ENCODE results near the gene E2F6.

Gene E2F6

DNA sequence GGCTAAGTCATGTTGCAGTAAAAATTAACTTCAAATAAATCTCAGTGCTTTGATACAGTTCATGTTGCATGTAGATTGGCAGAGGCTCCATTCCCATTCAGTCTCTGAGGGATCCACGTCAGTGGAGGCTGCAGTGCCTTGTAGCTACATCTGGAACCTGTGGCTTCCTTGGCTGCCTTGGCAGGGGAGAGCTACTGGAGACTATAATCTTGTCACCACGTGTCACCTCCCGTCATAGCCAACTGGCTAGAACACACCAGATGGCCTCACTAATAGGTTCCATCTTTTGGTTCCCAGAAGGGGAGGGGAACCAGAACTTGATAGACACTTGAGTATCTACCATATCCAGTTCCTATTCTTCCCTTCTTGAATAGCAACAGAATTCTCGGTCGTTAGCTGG, 28.4 kb downstream of the E2F6 start:
- H3K4me2 ChIP-seq (ENCODE audit: insufficient read depth, low read length) = no peak overlapping the region
- H3K27me3 ChIP-seq (ENCODE audit: insufficient read depth, low read length, poor library complexity) = no peaks in the 10 kb centered on the region
- DNase-seq = no peak
- H3K9ac ChIP-seq (ENCODE audit: low read depth, low read length) = no peak overlapping the region
- no peaks in the 10 kb centered on the region for H3K4me1 ChIP-seq (ENCODE audit: insufficient read depth, low read length)
- no peaks in the 10 kb centered on the region for H4K20me1 ChIP-seq (ENCODE audit: insufficient read depth, low read length)
- H3K27ac ChIP-seq (ENCODE audit: low read length) = no peak overlapping the region
- no peak overlapping the region for H2AFZ ChIP-seq (ENCODE audit: low read depth, low read length)
- H3K9me3 ChIP-seq (ENCODE audit: insufficient read depth, low read length, severe bottlenecking) = peaks cover 5% of the 10 kb centered on the region
- ATAC-seq (ENCODE audit: insufficient read depth, low read depth) = no peak
- no peaks in the 10 kb centered on the region for H3K79me2 ChIP-seq (ENCODE audit: insufficient read depth, low read length)
- TF ChIP-seq EZH2 (IDR thresholded peaks at IDR 0.05; ENCODE audit: borderline replicate concordance, low read depth, low read length, severe bottlenecking) = no peak
- TF ChIP-seq, protein P1, sequence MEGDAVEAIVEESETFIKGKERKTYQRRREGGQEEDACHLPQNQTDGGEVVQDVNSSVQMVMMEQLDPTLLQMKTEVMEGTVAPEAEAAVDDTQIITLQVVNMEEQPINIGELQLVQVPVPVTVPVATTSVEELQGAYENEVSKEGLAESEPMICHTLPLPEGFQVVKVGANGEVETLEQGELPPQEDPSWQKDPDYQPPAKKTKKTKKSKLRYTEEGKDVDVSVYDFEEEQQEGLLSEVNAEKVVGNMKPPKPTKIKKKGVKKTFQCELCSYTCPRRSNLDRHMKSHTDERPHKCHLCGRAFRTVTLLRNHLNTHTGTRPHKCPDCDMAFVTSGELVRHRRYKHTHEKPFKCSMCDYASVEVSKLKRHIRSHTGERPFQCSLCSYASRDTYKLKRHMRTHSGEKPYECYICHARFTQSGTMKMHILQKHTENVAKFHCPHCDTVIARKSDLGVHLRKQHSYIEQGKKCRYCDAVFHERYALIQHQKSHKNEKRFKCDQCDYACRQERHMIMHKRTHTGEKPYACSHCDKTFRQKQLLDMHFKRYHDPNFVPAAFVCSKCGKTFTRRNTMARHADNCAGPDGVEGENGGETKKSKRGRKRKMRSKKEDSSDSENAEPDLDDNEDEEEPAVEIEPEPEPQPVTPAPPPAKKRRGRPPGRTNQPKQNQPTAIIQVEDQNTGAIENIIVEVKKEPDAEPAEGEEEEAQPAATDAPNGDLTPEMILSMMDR (IDR thresholded peaks at IDR 0.05; ENCODE audit: borderline replicate concordance, extremely low read depth, low read length, poor library complexity, severe bottlenecking) = no peak
- no peak overlapping the region for H3K4me3 ChIP-seq (ENCODE audit: low read depth in 1 of 2, low read length in 2 of 2)
- H3K36me3 ChIP-seq (ENCODE audit: insufficient read depth, low read length) = peaks cover 53% of the 10 kb centered on the region

DNA sequence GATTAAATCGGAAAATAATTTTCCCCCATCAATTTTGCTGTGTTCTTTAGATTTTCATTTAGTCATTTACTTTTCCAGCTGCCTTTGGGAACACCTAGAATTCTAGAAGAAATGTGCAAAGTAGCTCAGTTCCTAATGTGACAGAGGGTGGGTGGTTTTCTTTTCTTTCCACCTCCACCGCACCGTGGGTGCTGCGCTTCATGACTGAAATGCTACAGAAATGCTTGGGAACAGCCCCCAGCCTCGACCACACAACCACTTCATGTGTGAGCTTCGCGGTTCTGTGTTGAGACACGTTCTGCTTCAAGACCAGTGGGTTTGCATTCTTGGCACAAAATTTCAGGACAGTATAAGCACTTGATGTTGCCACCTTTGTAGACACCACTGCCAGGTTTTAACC, 30.9 kb downstream of the E2F6 start:
- DNase-seq (no peak), ATAC-seq (ENCODE audit: insufficient read depth, low read depth) (no peak)
- Histone ChIP-seq H3K4me3 (ENCODE audit: low read depth in 1 of 2, low read length in 2 of 2) (no peak overlapping the region), H3K4me1 (ENCODE audit: insufficient read depth, low read length) (no peaks in the 10 kb centered on the region), H3K9me3 (ENCODE audit: insufficient read depth, low read length, severe bottlenecking) (no peaks in the 10 kb centered on the region), H2AFZ (ENCODE audit: low read depth, low read length) (no peak overlapping the region), H3K9ac (ENCODE audit: low read depth, low read length) (no peak overlapping the region), H3K79me2 (ENCODE audit: insufficient read depth, low read length) (no peaks in the 10 kb centered on the region), H3K36me3 (ENCODE audit: insufficient read depth, low read length) (peaks cover 38% of the 10 kb centered on the region), H3K27ac (ENCODE audit: low read length) (no peak overlapping the region), H3K27me3 (ENCODE audit: insufficient read depth, low read length, poor library complexity) (no peaks in the 10 kb centered on the region), H4K20me1 (ENCODE audit: insufficient read depth, low read length) (no peaks in the 10 kb centered on the region), H3K4me2 (ENCODE audit: insufficient read depth, low read length) (no peak overlapping the region)
- no peak for TF ChIP-seq EZH2 (IDR thresholded peaks at IDR 0.05; ENCODE audit: borderline replicate concordance, low read depth, low read length, severe bottlenecking)
- TF ChIP-seq, protein P1 (IDR thresholded peaks at IDR 0.05; ENCODE audit: borderline replicate concordance, extremely low read depth, low read length, poor library complexity, severe bottlenecking) = no peak

DNA sequence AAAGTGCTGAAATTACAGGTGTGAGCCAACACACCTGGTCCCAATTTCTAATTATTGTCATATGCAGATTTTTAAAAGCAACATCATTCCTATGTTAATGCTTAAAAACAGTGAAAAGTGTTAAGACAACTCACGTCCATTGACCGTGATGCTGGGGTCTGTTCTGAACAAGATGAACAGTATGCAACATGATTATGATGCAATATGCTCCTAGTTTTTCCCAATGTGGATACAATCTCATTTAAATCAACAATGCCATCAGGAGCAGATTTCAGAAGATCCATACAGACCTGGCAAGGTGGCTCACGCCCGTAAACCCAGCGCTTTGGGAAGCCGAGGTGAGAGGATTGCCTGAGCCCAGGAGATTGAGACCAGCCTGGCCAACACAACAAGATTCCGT, 31.5 kb downstream of the E2F6 start:
- Histone ChIP-seq H3K27me3 (ENCODE audit: insufficient read depth, low read length, poor library complexity) (no peaks in the 10 kb centered on the region), H2AFZ (ENCODE audit: low read depth, low read length) (no peak overlapping the region), H3K4me1 (ENCODE audit: insufficient read depth, low read length) (no peaks in the 10 kb centered on the region), H3K79me2 (ENCODE audit: insufficient read depth, low read length) (no peaks in the 10 kb centered on the region), H4K20me1 (ENCODE audit: insufficient read depth, low read length) (no peaks in the 10 kb centered on the region), H3K4me2 (ENCODE audit: insufficient read depth, low read length) (no peak overlapping the region), H3K9me3 (ENCODE audit: insufficient read depth, low read length, severe bottlenecking) (no peaks in the 10 kb centered on the region), H3K4me3 (ENCODE audit: low read depth in 1 of 2, low read length in 2 of 2) (no peak overlapping the region), H3K36me3 (ENCODE audit: insufficient read depth, low read length) (peaks cover 33% of the 10 kb centered on the region; the same call in 1 of the 2 replicates), H3K27ac (ENCODE audit: low read length) (no peak overlapping the region), H3K9ac (ENCODE audit: low read depth, low read length) (no peak overlapping the region)
- TF ChIP-seq, protein P1 (IDR thresholded peaks at IDR 0.05; ENCODE audit: borderline replicate concordance, extremely low read depth, low read length, poor library complexity, severe bottlenecking) = no peak
- TF ChIP-seq EZH2 (IDR thresholded peaks at IDR 0.05; ENCODE audit: borderline replicate concordance, low read depth, low read length, severe bottlenecking) = no peak
- DNase-seq (no peak), ATAC-seq (ENCODE audit: insufficient read depth, low read depth) (no peak)

DNA sequence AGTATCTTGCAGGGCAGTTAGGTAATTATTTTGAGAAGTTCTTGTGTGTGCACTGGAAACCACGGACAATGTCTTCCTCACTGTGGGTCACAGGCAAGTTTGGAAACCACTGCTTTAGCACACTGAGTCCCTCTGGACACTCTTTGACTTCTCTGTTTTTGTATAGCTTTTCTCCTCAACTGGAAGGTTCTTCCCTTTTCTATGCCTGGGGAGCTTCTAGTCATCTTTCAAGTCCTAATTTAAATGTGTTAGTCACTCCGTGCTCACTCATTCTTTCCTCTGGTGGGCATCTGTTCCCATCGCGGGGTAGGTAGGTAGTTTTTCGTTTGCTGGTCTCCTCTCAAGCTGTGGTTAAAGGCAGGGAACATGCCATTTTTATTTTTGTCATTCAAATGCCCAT, 32.1 kb downstream of the E2F6 start:
- no peaks in the 10 kb centered on the region for H3K4me1 ChIP-seq (ENCODE audit: insufficient read depth, low read length)
- no peak overlapping the region for H3K4me3 ChIP-seq (ENCODE audit: low read depth in 1 of 2, low read length in 2 of 2)
- peaks cover 29% of the 10 kb centered on the region; the same call in 1 of the 2 replicates for H3K36me3 ChIP-seq (ENCODE audit: insufficient read depth, low read length)
- no peaks in the 10 kb centered on the region for H4K20me1 ChIP-seq (ENCODE audit: insufficient read depth, low read length)
- H3K4me2 ChIP-seq (ENCODE audit: insufficient read depth, low read length) = no peak overlapping the region
- no peak overlapping the region for H3K27ac ChIP-seq (ENCODE audit: low read length)
- no peaks in the 10 kb centered on the region for H3K79me2 ChIP-seq (ENCODE audit: insufficient read depth, low read length)
- H3K9me3 ChIP-seq (ENCODE audit: insufficient read depth, low read length, severe bottlenecking) = no peaks in the 10 kb centered on the region
- H3K9ac ChIP-seq (ENCODE audit: low read depth, low read length) = no peak overlapping the region
- no peak for DNase-seq
- TF ChIP-seq EZH2 (IDR thresholded peaks at IDR 0.05; ENCODE audit: borderline replicate concordance, low read depth, low read length, severe bottlenecking) = no peak
- TF ChIP-seq, protein P1 (IDR thresholded peaks at IDR 0.05; ENCODE audit: borderline replicate concordance, extremely low read depth, low read length, poor library complexity, severe bottlenecking) = no peak
- H3K27me3 ChIP-seq (ENCODE audit: insufficient read depth, low read length, poor library complexity) = no peaks in the 10 kb centered on the region
- no peak overlapping the region for H2AFZ ChIP-seq (ENCODE audit: low read depth, low read length)
- no peak for ATAC-seq (ENCODE audit: insufficient read depth, low read depth)

All from DND-41 (cell line).